ENCODE results near the gene WTIP. TPM values are rescaled to one million over a fixed set of nuclear protein-coding genes. Genes with fewer than 3 reads are reported as not detected.
"Not testable (repeated sequence)": the region's sequence is repeated elsewhere in the genome, so short reads cannot be mapped to it uniquely, and the experiment has no call there.

Gene WTIP
- polyA plus RNA-seq (ENCODE audit: insufficient read length in 10 of 10) = 10 to 100 TPM; 14.4 to 28.1 (median 18.9) TPM
- long read RNA-seq, donor 1, full-length matches to known transcripts = 4 of 15 reads
- long read RNA-seq, donor 1, partial matches to known transcripts = 11 of 15 reads
- long read RNA-seq, donor 1, other reads (novel, unspliced or antisense) = 0 of 15 reads
- long read RNA-seq, donor 2, full-length matches to known transcripts = 2 of 2 reads
- long read RNA-seq, donor 2, partial matches to known transcripts = 0 of 2 reads
- long read RNA-seq, donor 2, other reads (novel, unspliced or antisense) = 0 of 2 reads
- long read RNA-seq, donor 3 = 0 reads
- long read RNA-seq, donor 4, full-length matches to known transcripts = 7 of 7 reads
- long read RNA-seq, donor 4, partial matches to known transcripts = 0 of 7 reads
- long read RNA-seq, donor 4, other reads (novel, unspliced or antisense) = 0 of 7 reads
- long read RNA-seq, donor 5, full-length matches to known transcripts = 4 of 4 reads
- long read RNA-seq, donor 5, partial matches to known transcripts = 0 of 4 reads
- long read RNA-seq, donor 5, other reads (novel, unspliced or antisense) = 0 of 4 reads
- long read RNA-seq, donor 6, full-length matches to known transcripts = 5 of 5 reads
- long read RNA-seq, donor 6, partial matches to known transcripts = 0 of 5 reads
- long read RNA-seq, donor 6, other reads (novel, unspliced or antisense) = 0 of 5 reads
- long read RNA-seq, donor 7 = 0 reads
- long read RNA-seq, donor 8, full-length matches to known transcripts = 9 of 26 reads
- long read RNA-seq, donor 8, partial matches to known transcripts = 17 of 26 reads
- long read RNA-seq, donor 8, other reads (novel, unspliced or antisense) = 0 of 26 reads
- long read RNA-seq, donor 9 = 0 reads

DNA sequence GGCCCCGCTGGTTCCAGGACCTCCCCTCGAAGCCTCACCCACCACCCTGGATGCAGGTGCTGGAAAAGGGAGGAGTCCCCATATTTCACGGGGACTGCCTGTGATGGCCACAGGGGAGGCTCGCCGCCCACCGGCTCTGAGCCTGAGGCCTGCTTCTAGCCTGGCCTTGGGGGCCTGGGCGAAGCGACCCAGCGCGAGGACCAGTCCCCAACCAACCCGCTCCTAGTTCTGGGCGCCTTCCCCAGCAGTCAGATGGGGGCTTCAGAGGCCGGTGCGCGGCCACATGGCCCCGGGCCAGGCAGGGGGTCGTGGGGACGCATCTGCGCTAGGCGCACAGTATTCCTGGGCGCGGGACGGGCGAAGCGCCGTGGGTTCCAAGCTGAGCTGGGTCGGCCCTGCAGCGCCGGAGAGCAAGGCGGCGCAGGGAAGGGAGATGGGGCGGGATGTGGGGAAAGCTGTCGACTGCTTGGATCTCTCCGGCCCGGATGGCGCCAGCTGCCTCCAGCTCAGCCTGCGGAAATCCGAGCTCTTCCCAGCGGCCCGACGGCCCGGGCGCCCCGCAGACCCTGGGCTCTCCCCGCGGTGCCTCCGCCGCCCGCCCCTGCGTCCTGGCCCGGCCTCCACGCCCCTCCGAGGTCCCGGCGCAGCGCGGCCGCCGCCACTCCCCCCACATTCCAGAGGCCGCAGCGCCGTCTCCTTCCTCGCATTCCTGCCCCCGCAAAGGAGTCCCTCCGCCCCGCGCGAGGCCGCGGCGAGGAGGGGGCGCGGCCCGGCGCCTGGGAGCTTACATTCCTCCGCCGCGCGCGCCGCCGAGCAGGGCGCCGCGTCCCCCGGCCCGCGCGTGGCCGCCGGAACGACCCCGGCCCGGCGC lies at the start of gene WTIP:
WTIP (plus strand) TSS at position 788 of the 871 bp plus-strand sequence. CDS start 217 bp downstream, outside the sequence.
- DNase-seq = peak; percentile 88 to 95 (median 89)

DNA sequence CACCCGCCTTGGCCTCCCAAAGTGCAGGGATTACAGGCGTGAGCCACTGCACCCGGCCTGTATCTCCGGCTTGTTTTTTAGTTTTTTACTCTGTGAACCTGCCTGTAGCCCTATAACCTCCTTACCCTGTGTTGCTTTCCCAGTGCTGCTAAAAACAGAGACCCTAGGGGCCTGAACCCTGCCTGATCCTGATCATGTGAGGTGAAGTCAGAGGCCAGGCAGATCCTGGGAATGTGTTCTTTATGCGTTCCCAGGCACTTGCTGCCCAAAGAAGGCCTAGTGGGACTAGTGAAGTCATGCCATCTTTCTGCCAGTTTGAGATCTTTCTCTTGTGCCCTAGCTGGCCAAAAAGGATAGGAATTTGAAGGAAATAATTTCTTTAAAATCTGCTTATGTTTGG lies 48.8 kb upstream of the WTIP start:
- DNase-seq = peak in 1 of 3 donors; percentile 15

DNA sequence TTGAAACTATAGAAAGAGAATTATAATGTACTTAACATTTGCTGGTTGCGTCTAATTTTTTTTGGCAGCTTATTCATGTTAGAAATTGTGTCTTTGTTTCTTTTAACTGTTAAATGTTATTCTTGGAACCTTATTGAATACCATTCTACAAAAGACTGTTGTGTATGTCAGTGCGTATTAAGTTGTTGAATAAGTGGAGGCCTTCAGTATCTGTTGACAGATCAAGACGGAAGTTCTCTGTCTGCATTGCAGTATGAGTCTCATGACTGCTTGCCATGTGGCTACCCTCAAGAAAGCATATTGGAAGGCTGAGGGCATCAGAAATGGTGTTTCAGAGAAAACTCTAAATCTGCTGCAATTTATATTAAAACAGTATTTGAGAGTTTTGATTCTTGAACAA lies 44.8 kb upstream of the WTIP start:
- DNase-seq = no peak

DNA sequence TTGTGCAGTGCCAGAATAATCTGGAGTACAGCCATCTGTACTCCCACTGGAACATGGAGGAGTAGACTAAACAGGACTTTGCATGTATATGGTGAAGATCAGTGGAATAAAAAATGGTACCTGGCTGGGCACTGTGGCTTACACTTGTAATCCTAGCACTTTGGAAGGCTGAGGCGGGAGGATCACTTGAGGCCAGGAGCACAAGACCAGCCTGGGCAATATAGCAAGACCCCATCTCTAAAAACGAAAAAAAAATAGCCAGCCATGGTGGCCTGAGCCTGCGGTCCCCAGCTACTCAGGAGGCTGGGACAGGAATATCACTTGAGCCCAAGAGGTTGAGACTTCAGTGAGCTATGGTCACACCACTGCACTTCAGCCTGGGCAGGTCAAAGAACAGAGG lies 33.4 kb upstream of the WTIP start:
- DNase-seq = no peak

DNA sequence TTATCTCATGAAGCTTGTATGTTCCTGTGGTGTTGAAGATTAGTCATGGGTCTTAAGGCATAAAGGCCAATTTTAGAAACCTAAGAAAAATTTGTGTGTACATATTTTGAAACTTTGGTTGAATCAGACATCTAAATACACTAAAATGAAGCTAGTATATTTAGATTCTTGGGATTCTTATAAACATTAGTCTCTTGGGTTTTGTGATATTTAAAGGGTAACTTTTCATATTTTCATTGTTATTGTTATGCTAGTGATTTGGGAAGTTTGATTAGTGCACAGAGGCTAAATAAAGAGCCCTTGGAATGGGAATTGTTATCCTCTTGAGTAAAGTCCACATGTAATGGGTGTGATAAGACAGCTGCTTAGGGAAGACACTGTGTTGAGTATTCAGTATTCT lies 28.8 kb upstream of the WTIP start:
- DNase-seq = no peak

DNA sequence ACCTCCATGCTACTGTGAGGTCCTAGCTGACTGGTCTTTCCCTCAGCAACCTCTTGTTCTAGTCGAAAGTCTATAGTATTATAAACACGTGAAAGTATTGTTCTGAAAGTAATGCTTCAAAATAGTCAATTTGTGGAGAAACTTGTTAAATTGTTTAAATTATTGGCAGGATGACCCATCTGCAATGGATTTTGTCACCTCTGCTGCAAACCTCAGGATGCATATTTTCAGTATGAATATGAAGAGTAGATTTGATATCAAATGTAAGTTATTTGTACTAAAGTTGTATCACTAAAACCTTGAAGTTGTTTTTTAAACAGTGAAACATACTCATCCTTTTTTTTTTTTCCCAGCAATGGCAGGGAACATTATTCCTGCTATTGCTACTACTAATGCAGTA lies 27.5 kb upstream of the WTIP start:
- DNase-seq = peak in 1 of 3 donors; percentile 24

DNA sequence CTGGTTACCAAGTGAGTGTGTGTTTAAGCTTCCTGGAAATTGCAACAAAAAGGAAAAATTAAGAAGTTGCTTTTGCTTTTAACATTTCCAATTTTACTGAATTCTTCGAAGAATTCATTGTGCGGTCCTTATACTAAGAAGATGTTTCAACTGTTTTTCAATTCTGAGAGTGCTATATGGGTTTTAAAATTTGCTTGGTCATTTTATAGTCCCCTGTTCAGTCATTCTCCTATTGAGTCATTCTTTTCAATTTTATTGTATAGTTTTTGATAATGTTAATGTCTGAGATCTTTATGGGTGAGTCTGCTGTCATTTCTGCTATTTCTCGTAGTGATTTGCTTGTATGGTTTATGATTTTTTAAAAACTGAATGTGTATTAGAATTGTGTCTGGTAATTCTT lies 26.9 kb upstream of the WTIP start:
- no peak for DNase-seq

DNA sequence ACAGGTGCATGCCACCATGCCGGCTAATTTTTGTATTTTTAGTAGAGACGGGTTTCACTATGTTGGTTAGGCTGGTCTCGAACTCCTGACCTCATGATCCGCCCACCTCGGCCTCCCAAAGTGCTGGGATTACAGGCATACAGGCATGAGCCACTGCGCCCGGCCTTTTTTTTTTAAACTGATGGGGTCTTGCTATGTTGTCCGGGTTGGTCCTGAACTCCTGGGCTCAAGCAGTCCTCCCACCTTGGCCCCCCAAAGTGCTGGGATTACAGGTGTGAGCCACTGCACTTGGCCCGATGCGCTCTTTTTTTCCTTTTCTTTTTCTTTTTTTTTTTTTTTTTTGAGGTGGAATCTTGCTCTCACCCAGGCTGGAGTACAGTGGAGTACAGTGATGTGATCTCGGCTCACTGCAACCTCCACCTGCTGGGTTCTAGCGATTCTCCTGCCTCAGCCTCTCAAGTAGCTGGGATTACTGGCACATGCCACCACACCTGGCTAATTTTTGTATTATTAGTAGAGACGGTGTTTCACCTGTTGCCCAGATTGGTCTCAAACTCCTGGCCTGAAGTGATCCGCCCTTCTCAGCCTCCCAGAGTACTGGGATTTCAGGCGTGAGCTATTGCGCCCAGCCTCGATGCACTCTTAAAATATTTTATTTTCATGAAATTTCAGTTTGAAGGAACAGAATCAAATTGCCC lies 25.6 kb upstream of the WTIP start:
- not testable (repeated sequence) for DNase-seq

DNA sequence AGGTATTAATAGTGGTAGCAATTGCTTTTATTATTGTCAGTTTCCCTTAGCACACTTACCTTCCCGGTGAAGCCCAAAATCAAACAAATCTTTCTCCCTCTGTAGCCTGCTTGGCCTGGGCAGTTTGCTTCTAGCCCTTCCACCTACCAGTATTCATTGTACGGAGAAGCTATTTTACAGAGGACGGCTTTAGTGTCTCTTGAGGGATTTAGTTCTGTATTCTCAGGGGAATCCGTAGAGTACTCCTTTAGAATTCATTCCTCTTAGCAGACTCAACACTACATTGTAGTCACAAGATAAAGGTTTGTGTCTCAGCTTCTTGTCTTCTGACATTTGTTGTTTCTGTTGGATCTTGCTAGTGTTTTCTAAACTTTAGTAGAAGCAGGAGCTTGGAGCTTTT lies 24.1 kb upstream of the WTIP start:
- no peak for DNase-seq

DNA sequence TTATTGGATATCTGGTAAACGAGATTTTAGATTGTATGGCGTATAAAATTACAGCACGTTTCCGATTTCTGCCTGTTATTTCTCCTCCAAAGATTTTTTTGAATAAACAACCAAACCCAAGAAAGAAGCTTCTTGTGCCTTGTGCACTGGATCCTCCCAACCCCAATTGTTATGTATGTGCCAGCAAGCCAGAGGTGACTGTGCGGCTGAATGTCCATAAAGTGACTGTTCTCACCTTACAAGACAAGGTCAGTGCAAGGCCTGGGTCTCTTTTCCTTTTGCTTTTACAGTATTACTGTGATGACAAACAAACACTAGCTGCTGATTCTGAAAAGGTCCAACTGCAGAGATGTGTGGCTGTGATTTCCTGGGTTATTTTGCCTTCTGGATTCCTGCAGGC lies 22.9 kb upstream of the WTIP start:
- DNase-seq = no peak

DNA sequence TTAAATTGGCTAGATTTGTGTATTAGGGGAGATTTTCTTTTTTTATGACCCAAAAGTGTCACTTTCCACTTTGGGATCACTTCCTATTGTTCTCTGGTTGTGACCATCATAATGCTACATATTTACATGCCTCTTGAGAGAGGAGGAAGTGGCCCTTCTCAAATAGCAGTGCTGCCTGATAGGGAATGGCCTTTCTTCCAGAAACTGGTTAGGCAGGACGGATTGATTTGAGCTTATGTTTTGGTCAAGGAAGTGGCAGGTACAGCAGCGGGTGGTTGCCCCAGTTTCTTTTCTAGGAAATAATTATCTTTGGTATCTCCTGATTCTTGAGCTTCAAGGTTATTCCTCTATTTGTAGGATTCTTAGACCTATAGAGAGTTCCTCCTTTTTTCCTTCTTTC lies 21.9 kb upstream of the WTIP start:
- DNase-seq = no peak

DNA sequence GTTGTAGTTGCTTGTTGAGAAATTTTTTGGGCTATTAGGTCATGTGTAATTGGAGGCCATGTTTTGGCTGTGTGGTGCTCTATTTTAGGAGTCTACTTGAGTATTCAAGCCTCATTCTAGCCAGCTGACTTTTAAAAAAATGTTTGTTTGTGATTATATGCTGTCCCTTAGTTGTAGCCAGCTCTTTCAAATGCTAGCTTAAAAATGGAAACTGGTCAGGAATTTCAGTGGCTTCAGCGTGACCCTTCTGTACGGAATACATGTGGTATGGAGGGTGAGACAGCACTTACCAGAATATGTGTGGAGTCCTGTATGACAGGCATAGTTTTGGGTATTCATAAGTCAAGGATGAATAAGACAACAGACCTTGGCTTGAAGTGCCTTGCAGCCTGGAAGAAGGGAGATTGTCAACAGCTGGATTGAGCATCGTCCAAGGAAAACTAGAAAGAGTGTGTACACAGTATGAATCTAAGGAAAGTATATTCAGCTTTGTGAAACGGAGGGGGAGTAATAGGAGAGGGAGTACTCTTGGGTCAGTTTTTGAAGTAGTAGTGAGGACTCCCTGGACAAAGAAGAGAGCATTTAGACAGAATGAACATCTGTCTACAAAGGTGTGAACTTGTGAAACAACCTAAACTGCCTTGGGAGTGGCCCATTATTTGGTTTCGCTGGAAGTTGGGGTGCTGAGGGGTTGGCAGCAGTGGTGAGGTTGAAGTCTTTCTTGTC lies 20.0 kb upstream of the WTIP start:
- no peak for DNase-seq

DNA sequence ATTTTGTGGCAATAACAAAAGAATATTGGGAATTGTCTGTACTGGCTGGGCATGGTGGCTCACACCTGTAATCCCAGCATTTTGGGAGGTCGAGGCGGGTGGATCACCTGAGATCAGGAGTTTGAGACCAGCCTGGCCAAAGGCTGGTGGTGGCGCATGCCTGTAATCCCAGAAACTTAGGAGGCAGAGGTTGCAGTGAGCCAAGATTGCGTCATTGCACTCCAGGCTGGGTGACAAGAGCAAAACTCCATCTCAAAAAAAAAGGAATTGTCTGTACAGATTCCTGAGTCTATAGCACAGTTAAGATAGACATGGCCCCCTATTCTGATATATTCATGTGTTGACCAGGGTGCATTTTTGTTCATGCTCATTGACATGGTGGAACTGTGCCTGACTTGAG lies 16.8 kb upstream of the WTIP start:
- DNase-seq = not testable (repeated sequence)

DNA sequence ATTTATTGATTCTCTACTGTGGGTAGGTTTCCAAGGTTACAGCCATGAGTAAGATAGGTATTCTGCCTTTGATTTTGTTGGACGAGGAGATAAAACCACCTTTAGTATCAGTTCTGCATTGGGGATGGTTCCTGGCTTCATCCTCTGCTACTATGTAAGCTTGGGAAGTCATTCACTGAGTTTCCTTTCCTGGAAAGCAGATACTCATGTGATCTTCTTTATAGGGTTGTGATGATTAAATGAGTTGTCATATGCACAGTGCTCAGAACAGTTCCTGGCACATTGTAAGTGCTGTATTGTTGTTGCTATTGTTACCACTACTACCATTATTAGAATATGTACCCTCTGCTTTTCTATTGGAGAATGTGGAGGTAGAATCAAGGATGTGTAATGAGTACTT lies 13.1 kb upstream of the WTIP start:
- DNase-seq = no peak

DNA sequence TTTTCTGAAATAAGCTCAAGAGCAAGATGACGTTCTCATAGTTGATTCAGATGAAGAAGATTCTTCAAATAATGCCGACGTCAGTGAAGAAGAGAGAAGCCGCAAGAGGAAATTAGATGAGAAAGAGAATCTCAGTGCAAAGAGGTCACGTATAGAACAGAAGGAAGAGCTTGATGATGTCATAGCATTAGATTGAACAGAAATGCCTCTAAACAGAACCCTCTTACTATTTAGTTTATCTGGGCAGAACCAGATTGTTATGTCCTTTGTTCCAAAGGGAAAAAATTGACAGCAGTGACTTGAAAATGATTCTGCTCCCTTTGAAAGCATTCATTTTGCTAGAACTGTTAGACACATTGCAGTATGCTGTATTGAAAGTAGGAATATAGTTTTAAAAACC lies 12.5 kb upstream of the WTIP start:
- not testable (repeated sequence) for DNase-seq

DNA sequence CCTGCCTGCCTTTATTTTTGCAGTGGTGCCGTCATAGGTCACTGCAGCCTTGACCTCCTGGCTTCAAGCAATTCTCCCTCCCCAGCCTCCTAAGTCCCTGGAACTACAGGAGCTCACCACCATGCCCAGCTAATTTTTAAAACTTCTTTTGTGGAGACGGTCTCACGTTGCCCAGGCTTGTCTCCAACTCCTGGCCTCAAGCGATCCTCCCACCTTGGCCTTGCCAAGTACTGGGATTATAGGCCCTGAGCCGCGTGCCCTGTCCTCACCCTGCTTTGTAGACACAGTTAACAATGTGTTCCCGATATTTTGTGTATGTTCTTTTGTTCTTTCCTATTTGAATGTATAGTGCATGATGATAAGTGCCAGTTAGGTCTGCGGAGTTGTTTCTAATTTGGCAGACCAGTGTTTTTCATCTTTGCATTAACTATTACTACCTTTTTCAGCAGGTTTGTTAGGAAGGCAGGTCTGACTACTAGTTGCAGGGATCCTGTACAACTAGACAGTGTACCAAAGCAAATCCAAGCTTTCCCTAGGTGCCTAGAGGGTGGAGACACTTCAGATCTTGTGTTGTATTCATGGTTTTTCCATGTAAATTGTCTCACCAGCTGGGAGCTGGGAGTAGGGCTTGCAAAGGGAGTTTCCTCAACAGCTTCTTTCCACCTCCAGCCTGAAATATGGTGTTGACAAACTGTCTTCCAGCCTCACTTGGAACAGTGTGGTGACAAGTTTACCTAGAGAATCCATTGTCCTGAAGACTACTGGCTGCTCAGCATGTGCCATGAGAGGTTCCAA lies 9.5 kb upstream of the WTIP start:
- DNase-seq = no peak

DNA sequence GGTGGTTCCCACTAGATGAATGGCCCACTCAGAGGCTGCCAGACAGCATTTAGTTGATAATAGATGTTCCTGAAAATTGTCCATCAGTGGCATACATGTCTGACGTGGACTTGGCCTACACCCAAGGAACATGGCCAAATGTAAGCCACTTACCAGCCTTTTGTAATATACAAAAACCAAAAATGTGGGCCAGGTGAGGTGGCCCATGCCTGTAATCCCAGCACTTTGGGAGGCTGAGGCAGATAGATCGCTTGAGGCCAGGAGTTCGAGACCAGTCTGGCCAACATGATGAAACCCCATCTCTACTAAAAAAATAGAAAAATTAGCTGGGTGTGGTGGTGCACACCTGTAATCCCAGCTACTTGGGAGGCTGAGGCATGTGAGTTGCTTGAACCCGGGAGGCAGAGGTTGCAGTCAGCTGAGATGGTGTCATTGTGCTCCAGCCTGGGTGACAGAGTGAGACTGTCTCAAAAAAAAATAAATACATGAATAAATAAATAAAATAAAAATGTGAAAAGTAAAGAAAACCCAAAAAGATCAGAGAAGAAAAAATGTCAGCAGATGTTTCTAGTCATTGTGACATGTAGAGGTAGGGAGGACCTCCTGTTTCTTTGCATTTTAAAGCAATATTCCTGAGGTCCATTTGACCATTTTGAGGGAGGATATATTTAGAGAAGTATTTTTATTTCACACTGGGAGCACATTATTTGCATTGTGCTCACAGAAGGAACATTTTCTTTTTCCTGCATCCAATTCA lies 7.1 kb upstream of the WTIP start:
- no peak for DNase-seq

DNA sequence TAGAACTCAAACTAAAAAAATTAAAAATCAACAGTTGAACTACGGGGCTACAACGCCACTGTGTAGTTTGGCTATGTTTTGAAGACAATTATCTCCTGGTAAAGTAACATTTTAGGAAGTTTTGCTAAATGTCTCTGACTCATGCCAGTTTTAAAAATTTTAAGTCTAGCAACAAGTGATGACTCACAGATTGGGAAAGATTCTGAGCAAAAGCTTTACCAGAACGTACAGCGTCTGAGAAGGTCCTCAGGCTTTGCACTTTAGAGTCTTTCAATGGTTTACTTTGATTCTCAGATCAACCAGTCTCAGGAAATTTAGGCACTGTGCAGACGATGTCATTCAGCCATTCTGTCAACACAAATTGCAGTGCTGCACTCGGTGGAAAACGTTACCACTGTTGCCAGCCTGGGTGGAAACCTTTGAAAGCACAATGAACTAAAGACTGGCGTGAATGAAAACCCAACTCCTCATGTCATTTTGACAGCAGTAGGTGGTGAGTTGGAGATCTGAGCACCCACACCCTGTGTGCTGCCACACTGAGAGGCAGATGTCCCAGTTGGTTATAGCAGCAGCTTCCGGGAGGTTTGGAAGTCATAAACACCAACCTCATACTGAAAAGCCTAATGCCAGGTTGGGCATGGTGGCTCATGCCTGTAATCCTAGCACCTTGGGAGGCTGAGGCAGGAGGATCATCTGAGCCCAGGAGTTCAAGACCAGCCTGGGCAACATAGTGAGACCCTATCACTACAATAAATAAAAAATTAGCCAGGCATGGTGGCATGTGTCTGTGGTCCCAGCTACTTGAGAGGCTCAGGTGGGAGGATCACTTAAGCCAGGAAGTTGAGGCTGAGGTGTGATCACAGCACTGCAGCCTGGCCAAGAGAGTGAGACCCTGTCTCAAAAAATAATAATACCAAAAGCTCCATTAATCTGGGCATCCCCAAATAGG lies 6.3 kb upstream of the WTIP start:
- DNase-seq = peak in 1 of 3 donors; percentile 56
